HCT116 (cell line): ENCODE measurements around the gene CTXND1. TPM values are rescaled to one million over a fixed set of nuclear protein-coding genes. Genes with fewer than 3 reads are reported as not detected.
A peak's percentile ranks its signal among the peaks of the same experiment; 100 is the strongest.

Source experiments
- ATAC-seq: fragments of 200-7000 bp; cut with Tn5 transposase; 2 replicates; pipeline ENCODE4 v1.9.1; 2020; ENCODE audit warnings: mild to moderate bottlenecking, moderate library complexity
- BruUV-seq: library from RNA; stranded (reverse); fragments of 400-500 nt; replicated peaks from 2 replicates; lab custom pipeline; 2021; lab: Mats Ljungman, UMichigan
- CTCF ChIA-PET: fragments of 300-600 bp; sonication (Branson Sonifier 250); formaldehyde crosslinking; loops from one replicate; lab custom pipeline; 2021; ENCODE audit warnings: antibody characterized with exemption; lab: Charles Lee
- POLR2A ChIA-PET: fragments of 300-600, 350-600 bp; sonication (Branson Sonifier 250); formaldehyde crosslinking; loops from one replicate; lab custom pipeline; 2021; ENCODE audit warnings: antibody characterized with exemption; lab: Charles Lee
- RAD21 ChIA-PET, 2 experiments: fragments of 300-600 bp; sonication (Branson Sonifier 250); formaldehyde crosslinking; loops; one replicate each; lab custom pipeline; 2023; ENCODE audit warnings: low total read pairs in 2 of 2; ENCODE audit not compliant: uncharacterized antibody in 2 of 2, unreplicated experiment in 2 of 2, low non-redundant PET in 1 of 2; lab: Charles Lee
- DNase-seq: peaks from one replicate; pipeline ENCODE4 v3.0.0-alpha.2; 2010; ENCODE audit warnings: low read depth, low spot score
- H2AFZ ChIP-seq: fragments of 200-600 bp; shearing (Covaris generic), sonication (generic); 2 replicates; pipeline ENCODE4 v1.6.1; 2017; ENCODE audit warnings: low read depth, mixed run types, mixed read lengths, antibody characterized with exemption, low read length; ENCODE audit not compliant: poor library complexity, severe bottlenecking
- H3K27ac ChIP-seq: 2 replicates; pipeline ENCODE4 v1.5.1; 2012; ENCODE audit warnings: low read depth, low read length
- H3K27me3 ChIP-seq: fragments of 200-600 bp; sonication (generic); 2 replicates; pipeline ENCODE4 v1.6.1; 2016; ENCODE audit warnings: mixed run types, low read length, mixed read lengths; ENCODE audit not compliant: insufficient read depth
- H3K36me3 ChIP-seq, 2 experiments: fragments of 200-500 bp in 1 of 2; fragments of 200-600 bp in 1 of 2; sonication (Bioruptor generic) in 1 of 2; sonication (generic) in 1 of 2; 2 replicates each; pipeline versions ENCODE4 v1.5.1 to v1.6.1; 2014 to 2016; ENCODE audit warnings: low read length in 2 of 2, inconsistent platforms in 1 of 2, mixed read lengths in 1 of 2, mixed run types in 1 of 2; ENCODE audit not compliant: insufficient read depth in 2 of 2, control insufficient read depth in 1 of 2
- H3K4me1 ChIP-seq, 2 experiments: fragments of 200-600 bp in 1 of 2; sonication (generic) in 1 of 2; 2 replicates each; pipeline versions ENCODE4 v1.5.1 to v1.6.1; 2012 to 2017; ENCODE audit warnings: low read length in 2 of 2, inconsistent platforms in 1 of 2, mild to moderate bottlenecking in 1 of 2, mixed read lengths in 1 of 2, mixed run types in 1 of 2, moderate library complexity in 1 of 2; ENCODE audit not compliant: insufficient read depth in 2 of 2, control insufficient read depth in 1 of 2
- H3K4me2 ChIP-seq: fragments of 200-600 bp; sonication (generic); 2 replicates; pipeline ENCODE4 v1.6.1; 2017; ENCODE audit warnings: mixed run types, low read length, mixed read lengths
- H3K4me3 ChIP-seq, 2 experiments: fragments of 200-600 bp in 1 of 2; sonication (generic) in 1 of 2; replicated peaks in 1 of 2; 2 replicates each; pipeline ENCODE4 v1.5.1; 2011 to 2016; ENCODE audit warnings: low read length in 2 of 2, control low read depth in 1 of 2, low read depth in 1 of 2, mild to moderate bottlenecking in 1 of 2, mixed read lengths in 1 of 2, mixed run types in 1 of 2
- H3K79me2 ChIP-seq: fragments of 200-600 bp; sonication (generic); 2 replicates; pipeline ENCODE4 v1.6.1; 2017; ENCODE audit warnings: mild to moderate bottlenecking, mixed run types, low read length, moderate library complexity, mixed read lengths; ENCODE audit not compliant: insufficient read depth
- H3K9ac ChIP-seq: fragments of 200-600 bp; sonication (generic); 2 replicates; pipeline ENCODE4 v1.6.1; 2016; ENCODE audit warnings: low read length, mixed read lengths
- H3K9me2 ChIP-seq: fragments of 200-600 bp; sonication (generic), shearing (Covaris generic); 2 replicates; pipeline ENCODE4 v1.6.1; 2017; ENCODE audit warnings: mixed run types, mild to moderate bottlenecking, moderate library complexity; ENCODE audit not compliant: insufficient read depth
- H3K9me3 ChIP-seq, 2 experiments: fragments of 200-500 bp in 1 of 2; fragments of 200-600 bp in 1 of 2; sonication (Bioruptor generic) in 1 of 2; sonication (generic) in 1 of 2; 2 replicates each; pipeline ENCODE4 v1.6.1; 2014 to 2017; ENCODE audit warnings: low read length in 2 of 2, mixed read lengths in 2 of 2, inconsistent platforms in 1 of 2, low read depth in 1 of 2, mild to moderate bottlenecking in 1 of 2, mixed run types in 1 of 2, moderate library complexity in 1 of 2; ENCODE audit not compliant: control insufficient read depth in 1 of 2, insufficient read depth in 1 of 2
- H4K20me1 ChIP-seq: fragments of 200-600 bp; sonication (generic), shearing (Covaris generic); 2 replicates; pipeline ENCODE4 v1.6.1; 2017; ENCODE audit warnings: mixed run types, mild to moderate bottlenecking, moderate library complexity; ENCODE audit not compliant: insufficient read depth
- ATF3 ChIP-seq: IDR thresholded peaks from 2 replicates; pipeline ENCODE4 v1.6.1; 2012
- CEBPB ChIP-seq: IDR thresholded peaks from 2 replicates; pipeline ENCODE4 v1.6.1; 2012; ENCODE audit warnings: low read depth
- EGR1 ChIP-seq: IDR thresholded peaks from 2 replicates; pipeline ENCODE4 v1.6.1; 2012; ENCODE audit warnings: low read depth
- POLR2A ChIP-seq: IDR thresholded peaks from 2 replicates; pipeline ENCODE4 v1.7.0; 2011; ENCODE audit warnings: borderline replicate concordance; ENCODE audit not compliant: insufficient read depth, insufficient read length; ENCODE audit errors: extremely low read depth
- POLR2AphosphoS5 ChIP-seq: IDR thresholded peaks from 2 replicates; pipeline ENCODE4 v1.6.1; 2011; ENCODE audit warnings: mild to moderate bottlenecking, low read depth, low read length, moderate library complexity
- RAD21 ChIP-seq: IDR thresholded peaks from 2 replicates; pipeline ENCODE4 v1.6.1; 2012; ENCODE audit warnings: low read depth, mild to moderate bottlenecking
- ZNF274 ChIP-seq: fragments of 200-500 bp; sonication (Bioruptor generic); IDR thresholded peaks from 2 replicates; pipeline ENCODE4 v1.6.1; 2014; ENCODE audit warnings: mild to moderate bottlenecking, low read depth, low read length, inconsistent platforms
- intact Hi-C: fragments of 100-400 bp; cut with micrococcal nuclease; formaldehyde crosslinking; loops from 2 replicates; pipeline ENCODE4 v1.10.0; 2022
- total RNA-seq: library from RNA; stranded (reverse); gene quantifications from one replicate; pipeline ENCODE4 v1.2.1, GENCODE V29; 2021; ENCODE audit not compliant: unreplicated experiment
- TF ChIP-seq, protein P1 (sequence below): IDR thresholded peaks from 2 replicates; pipeline ENCODE4 v1.6.1; 2012
- TF ChIP-seq, protein P2 (sequence below), 3 experiments: fragments of 200-600 bp in 1 of 3; sonication (generic) in 1 of 3; IDR thresholded peaks in 2 of 3; conservative IDR thresholded peaks in 1 of 3; 2 replicates each; pipeline ENCODE4 v1.5.1; 2012 to 2017; ENCODE audit warnings: low read depth in 2 of 3, low read length in 2 of 3, antibody characterized with exemption in 1 of 3, borderline replicate concordance in 1 of 3, control low read depth in 1 of 3, mild to moderate bottlenecking in 1 of 3, mixed read lengths in 1 of 3, mixed run types in 1 of 3, moderate library complexity in 1 of 3; ENCODE audit not compliant: insufficient read depth in 1 of 3

CTXND1 gene
- total RNA-seq, 1 experiment from 2014 or later, result not detected

GRCh38 chr15:80152896-80153876 lies 98.8 kb downstream of the CTXND1 start, which contains the start of gene FAH (continued):
- no peak for TF ChIP-seq ATF3
- no peak for TF ChIP-seq POLR2A
- TF ChIP-seq ZNF274, result no peak
- TF ChIP-seq CEBPB, result no peak
- TF ChIP-seq RAD21, result no peak
- TF ChIP-seq EGR1, result no peak
- TF ChIP-seq, all 23 proteins: peak for 4

- Histone ChIP-seq H3K36me3 (no peaks in the 10 kb centered on the region), H3K4me3 (peak overlapping the region; percentile 60 to 74), H3K4me1 (peaks cover 12 to 25% of the 10 kb centered on the region in 2 experiments; a peak in 3 of 4 replicates), H3K27me3 (no peaks in the 10 kb centered on the region), H3K27ac (no peak overlapping the region), H4K20me1 (no peaks in the 10 kb centered on the region), H3K9me2 (no peaks in the 10 kb centered on the region), H3K9me3 (no peaks in the 10 kb centered on the region), H2AFZ (peak overlapping the region; percentile 72), H3K79me2 (no peaks in the 10 kb centered on the region), H3K4me2 (peak overlapping the region; percentile 94), H3K9ac (peak overlapping the region; percentile 68)
- 0 out of 2 replicates have a peak, but pooled peaks have one; percentile 27 for TF ChIP-seq POLR2AphosphoS5
- TF ChIP-seq, protein P1, sequence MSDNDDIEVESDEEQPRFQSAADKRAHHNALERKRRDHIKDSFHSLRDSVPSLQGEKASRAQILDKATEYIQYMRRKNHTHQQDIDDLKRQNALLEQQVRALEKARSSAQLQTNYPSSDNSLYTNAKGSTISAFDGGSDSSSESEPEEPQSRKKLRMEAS, result peak; percentile 54
- TF ChIP-seq, protein P2, sequence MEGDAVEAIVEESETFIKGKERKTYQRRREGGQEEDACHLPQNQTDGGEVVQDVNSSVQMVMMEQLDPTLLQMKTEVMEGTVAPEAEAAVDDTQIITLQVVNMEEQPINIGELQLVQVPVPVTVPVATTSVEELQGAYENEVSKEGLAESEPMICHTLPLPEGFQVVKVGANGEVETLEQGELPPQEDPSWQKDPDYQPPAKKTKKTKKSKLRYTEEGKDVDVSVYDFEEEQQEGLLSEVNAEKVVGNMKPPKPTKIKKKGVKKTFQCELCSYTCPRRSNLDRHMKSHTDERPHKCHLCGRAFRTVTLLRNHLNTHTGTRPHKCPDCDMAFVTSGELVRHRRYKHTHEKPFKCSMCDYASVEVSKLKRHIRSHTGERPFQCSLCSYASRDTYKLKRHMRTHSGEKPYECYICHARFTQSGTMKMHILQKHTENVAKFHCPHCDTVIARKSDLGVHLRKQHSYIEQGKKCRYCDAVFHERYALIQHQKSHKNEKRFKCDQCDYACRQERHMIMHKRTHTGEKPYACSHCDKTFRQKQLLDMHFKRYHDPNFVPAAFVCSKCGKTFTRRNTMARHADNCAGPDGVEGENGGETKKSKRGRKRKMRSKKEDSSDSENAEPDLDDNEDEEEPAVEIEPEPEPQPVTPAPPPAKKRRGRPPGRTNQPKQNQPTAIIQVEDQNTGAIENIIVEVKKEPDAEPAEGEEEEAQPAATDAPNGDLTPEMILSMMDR (IDR thresholded peaks at IDR 0.05 in 2 of 3, conservative IDR thresholded peaks at IDR 0.05 in 1 of 3; ENCODE audit: borderline replicate concordance in 1 of 3, insufficient read depth in 1 of 3, low read depth in 2 of 3, low read length in 2 of 3), result no peak
- CTCF ChIA-PET, result no interaction called here
- DNase-seq (peak; percentile 88), ATAC-seq (peak; percentile 87)
- BruUV-seq, result no TSS peak
- POLR2A ChIA-PET, result interaction anchor here (1.0 kb wide), 1 partner anchor 229 kb away, joined by 3 read pairs; no protein-coding TSS in a partner anchor
- RAD21 ChIA-PET, result interaction anchor here in 1 of 2 experiments (0.7 kb wide), 1 partner anchor 10 kb away, joined by 5 read pairs; no protein-coding TSS in a partner anchor
- intact Hi-C loops, result loop anchor here (5.0 kb wide), 1 partner anchor 80 kb away; no protein-coding TSS in a partner anchor
These were observed 99.7 kb downstream of the CTXND1 start for GRCh38 chr15:80152180-80152895.
